HepG2 (cell line): ENCODE results near the gene IQCM.

ENCODE experiments used
- AHR ChIP-seq: IDR thresholded peaks from 2 replicates; pipeline ENCODE4 v1.6.1; 2018; ENCODE audit warnings: missing genetic modification reagents, missing compliant biosample characterization
- GABPA ChIP-seq, 2 experiments: IDR thresholded peaks; 2 replicates each; pipeline ENCODE4 v1.6.1; 2011 to 2016; ENCODE audit warnings: low read depth in 2 of 2, low read length in 1 of 2, missing biosample characterization in 1 of 2, missing genetic modification characterization in 1 of 2
- NAIF1 ChIP-seq: sonication (generic); formaldehyde crosslinking; IDR thresholded peaks from 2 replicates; pipeline ENCODE4 v1.5.0; 2020; ENCODE audit warnings: mild to moderate bottlenecking, missing genetic modification reagents, borderline replicate concordance
- TF ChIP-seq, protein P1 (sequence below): sonication (generic); formaldehyde crosslinking; IDR thresholded peaks from 2 replicates; pipeline ENCODE4 v1.4.0; 2020; ENCODE audit warnings: mild to moderate bottlenecking, low read depth, missing genetic modification reagents
- TF ChIP-seq, protein P2 (sequence below): sonication (generic); formaldehyde crosslinking; IDR thresholded peaks from 2 replicates; pipeline ENCODE4 v1.4.0; 2020; ENCODE audit warnings: missing genetic modification reagents
- TF ChIP-seq, protein P3 (sequence below): sonication (generic); formaldehyde crosslinking; IDR thresholded peaks from 2 replicates; pipeline ENCODE4 v1.4.0; 2020; ENCODE audit warnings: missing genetic modification reagents
- TF ChIP-seq, protein P4 (sequence below): sonication (generic); formaldehyde crosslinking; IDR thresholded peaks from 2 replicates; pipeline ENCODE4 v1.4.0; 2020; ENCODE audit warnings: missing genetic modification reagents, borderline replicate concordance
- TF ChIP-seq, protein P5 (sequence below): IDR thresholded peaks from 2 replicates; pipeline ENCODE4 v1.6.1; 2016; ENCODE audit warnings: low read depth, borderline replicate concordance

DNA sequence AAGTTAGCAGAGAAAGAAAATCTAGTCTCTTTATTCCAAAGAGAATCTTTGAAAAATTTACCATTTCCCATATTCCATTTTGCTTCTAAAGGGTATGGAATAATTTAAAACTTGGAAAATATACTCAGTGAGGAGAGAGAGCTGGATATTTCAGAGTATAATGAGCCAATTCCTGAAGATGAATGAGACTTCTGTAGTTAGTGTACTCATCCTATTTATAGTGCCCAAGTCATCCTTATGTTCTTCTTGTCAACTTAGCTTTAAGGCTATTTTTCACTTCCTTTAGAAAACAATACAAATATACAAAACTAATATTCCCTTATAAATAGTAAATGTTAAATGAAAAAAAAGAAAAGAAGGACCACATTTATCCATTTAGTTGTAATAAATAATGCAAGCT is 302.6 kb downstream of the IQCM start:
- TF ChIP-seq, protein P1, sequence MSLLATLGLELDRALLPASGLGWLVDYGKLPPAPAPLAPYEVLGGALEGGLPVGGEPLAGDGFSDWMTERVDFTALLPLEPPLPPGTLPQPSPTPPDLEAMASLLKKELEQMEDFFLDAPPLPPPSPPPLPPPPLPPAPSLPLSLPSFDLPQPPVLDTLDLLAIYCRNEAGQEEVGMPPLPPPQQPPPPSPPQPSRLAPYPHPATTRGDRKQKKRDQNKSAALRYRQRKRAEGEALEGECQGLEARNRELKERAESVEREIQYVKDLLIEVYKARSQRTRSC: no peak
- TF ChIP-seq AHR (CRISPR knock-in tag) (no peak), GABPA (IDR thresholded peaks at IDR 0.05; ENCODE audit: low read depth, low read length) (no peak), GABPA (CRISPR knock-in tag; IDR thresholded peaks at IDR 0.05; ENCODE audit: low read depth) (no peak), NAIF1 (CRISPR knock-in tag) (no peak)
- TF ChIP-seq, protein P2, sequence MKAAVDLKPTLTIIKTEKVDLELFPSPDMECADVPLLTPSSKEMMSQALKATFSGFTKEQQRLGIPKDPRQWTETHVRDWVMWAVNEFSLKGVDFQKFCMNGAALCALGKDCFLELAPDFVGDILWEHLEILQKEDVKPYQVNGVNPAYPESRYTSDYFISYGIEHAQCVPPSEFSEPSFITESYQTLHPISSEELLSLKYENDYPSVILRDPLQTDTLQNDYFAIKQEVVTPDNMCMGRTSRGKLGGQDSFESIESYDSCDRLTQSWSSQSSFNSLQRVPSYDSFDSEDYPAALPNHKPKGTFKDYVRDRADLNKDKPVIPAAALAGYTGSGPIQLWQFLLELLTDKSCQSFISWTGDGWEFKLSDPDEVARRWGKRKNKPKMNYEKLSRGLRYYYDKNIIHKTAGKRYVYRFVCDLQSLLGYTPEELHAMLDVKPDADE (CRISPR knock-in tag): no peak
- TF ChIP-seq, protein P3, sequence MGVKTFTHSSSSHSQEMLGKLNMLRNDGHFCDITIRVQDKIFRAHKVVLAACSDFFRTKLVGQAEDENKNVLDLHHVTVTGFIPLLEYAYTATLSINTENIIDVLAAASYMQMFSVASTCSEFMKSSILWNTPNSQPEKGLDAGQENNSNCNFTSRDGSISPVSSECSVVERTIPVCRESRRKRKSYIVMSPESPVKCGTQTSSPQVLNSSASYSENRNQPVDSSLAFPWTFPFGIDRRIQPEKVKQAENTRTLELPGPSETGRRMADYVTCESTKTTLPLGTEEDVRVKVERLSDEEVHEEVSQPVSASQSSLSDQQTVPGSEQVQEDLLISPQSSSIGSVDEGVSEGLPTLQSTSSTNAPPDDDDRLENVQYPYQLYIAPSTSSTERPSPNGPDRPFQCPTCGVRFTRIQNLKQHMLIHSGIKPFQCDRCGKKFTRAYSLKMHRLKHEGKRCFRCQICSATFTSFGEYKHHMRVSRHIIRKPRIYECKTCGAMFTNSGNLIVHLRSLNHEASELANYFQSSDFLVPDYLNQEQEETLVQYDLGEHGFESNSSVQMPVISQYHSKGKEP (CRISPR knock-in tag): no peak
- TF ChIP-seq, protein P4, sequence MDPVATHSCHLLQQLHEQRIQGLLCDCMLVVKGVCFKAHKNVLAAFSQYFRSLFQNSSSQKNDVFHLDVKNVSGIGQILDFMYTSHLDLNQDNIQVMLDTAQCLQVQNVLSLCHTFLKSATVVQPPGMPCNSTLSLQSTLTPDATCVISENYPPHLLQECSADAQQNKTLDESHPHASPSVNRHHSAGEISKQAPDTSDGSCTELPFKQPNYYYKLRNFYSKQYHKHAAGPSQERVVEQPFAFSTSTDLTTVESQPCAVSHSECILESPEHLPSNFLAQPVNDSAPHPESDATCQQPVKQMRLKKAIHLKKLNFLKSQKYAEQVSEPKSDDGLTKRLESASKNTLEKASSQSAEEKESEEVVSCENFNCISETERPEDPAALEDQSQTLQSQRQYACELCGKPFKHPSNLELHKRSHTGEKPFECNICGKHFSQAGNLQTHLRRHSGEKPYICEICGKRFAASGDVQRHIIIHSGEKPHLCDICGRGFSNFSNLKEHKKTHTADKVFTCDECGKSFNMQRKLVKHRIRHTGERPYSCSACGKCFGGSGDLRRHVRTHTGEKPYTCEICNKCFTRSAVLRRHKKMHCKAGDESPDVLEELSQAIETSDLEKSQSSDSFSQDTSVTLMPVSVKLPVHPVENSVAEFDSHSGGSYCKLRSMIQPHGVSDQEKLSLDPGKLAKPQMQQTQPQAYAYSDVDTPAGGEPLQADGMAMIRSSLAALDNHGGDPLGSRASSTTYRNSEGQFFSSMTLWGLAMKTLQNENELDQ (CRISPR knock-in tag): no peak
- TF ChIP-seq, protein P5, sequence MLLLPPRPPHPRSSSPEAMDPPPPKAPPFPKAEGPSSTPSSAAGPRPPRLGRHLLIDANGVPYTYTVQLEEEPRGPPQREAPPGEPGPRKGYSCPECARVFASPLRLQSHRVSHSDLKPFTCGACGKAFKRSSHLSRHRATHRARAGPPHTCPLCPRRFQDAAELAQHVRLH (CRISPR knock-in tag): no peak
